WERI-Rb-1 (cell line): Measurements from ENCODE around the gene ABHD17B.

Source experiments
- DNase-seq: peaks from one replicate; pipeline ENCODE4 v3.0.0-alpha.2; 2020
- H3K27ac ChIP-seq: fragments of 250-450 bp; sonication (Bioruptor Pico); 2 replicates; pipeline ENCODE4 v1.5.1; 2020; ENCODE audit warnings: mild to moderate bottlenecking, moderate library complexity
- H3K27me3 ChIP-seq: fragments of 250-450 bp; sonication (Bioruptor Pico); 2 replicates; pipeline ENCODE4 v1.5.1; 2021; ENCODE audit warnings: mild to moderate bottlenecking, low read depth, moderate library complexity; ENCODE audit not compliant: insufficient read depth, severe bottlenecking
- H3K36me3 ChIP-seq: fragments of 250-450 bp; sonication (Bioruptor Pico); 2 replicates; pipeline ENCODE4 v1.5.1; 2020; ENCODE audit warnings: mild to moderate bottlenecking, moderate library complexity
- H3K4me3 ChIP-seq: 2 replicates; pipeline ENCODE4 v1.5.1; 2011; ENCODE audit warnings: low read depth, mild to moderate bottlenecking, control low read depth, low read length
- H3K9me3 ChIP-seq: fragments of 250-450 bp; sonication (Bioruptor Pico); 2 replicates; pipeline ENCODE4 v1.5.1; 2021; ENCODE audit warnings: mild to moderate bottlenecking, moderate library complexity; ENCODE audit not compliant: severe bottlenecking
- CTCF ChIP-seq: IDR thresholded peaks from 2 replicates; pipeline ENCODE4 v1.5.1; 2011; ENCODE audit warnings: low read depth, mild to moderate bottlenecking, control low read depth, inconsistent platforms, low read length

ABHD17B gene

GRCh38 chr9:71824257-71824656, 86.7 kb downstream of the ABHD17B start:
- TF ChIP-seq CTCF, result no peak
- no peak overlapping the region for H3K4me3 ChIP-seq
- no peaks in the 10 kb centered on the region for H3K36me3 ChIP-seq
- DNase-seq, result no peak
- no peaks in the 10 kb centered on the region for H3K9me3 ChIP-seq
- no peaks in the 10 kb centered on the region for H3K27me3 ChIP-seq
- no peak overlapping the region for H3K27ac ChIP-seq

- Histone ChIP-seq H3K27ac (peak overlapping the region; percentile 67), H3K27me3 (no peaks in the 10 kb centered on the region), H3K4me3 (no peak overlapping the region), H3K36me3 (no peaks in the 10 kb centered on the region), H3K9me3 (no peaks in the 10 kb centered on the region)
- peak; percentile 10 for DNase-seq
- TF ChIP-seq CTCF, result no peak
Measured at GRCh38 chr9:71822935-71823334, 88.1 kb downstream of the ABHD17B start.

- H3K4me3 ChIP-seq, result no peak overlapping the region
- H3K27me3 ChIP-seq, result no peaks in the 10 kb centered on the region
- H3K9me3 ChIP-seq, result no peaks in the 10 kb centered on the region
- no peak for TF ChIP-seq CTCF
- no peaks in the 10 kb centered on the region for H3K36me3 ChIP-seq
- peak; percentile 35 for DNase-seq
- peak overlapping the region; percentile 67 for H3K27ac ChIP-seq
Measured at GRCh38 chr9:71822456-71822855, 88.5 kb downstream of the ABHD17B start.

GRCh38 chr9:71821405-71821804, 89.6 kb downstream of the ABHD17B start:
- Histone ChIP-seq H3K9me3 (no peaks in the 10 kb centered on the region), H3K27me3 (no peaks in the 10 kb centered on the region), H3K36me3 (no peaks in the 10 kb centered on the region), H3K4me3 (no peak overlapping the region), H3K27ac (0 out of 2 replicates have a peak overlapping the region, but pooled peaks have one; percentile 19)
- TF ChIP-seq CTCF, result no peak
- DNase-seq, result no peak

GRCh38 chr9:71820403-71820921, 90.5 kb downstream of the ABHD17B start:
- no peak overlapping the region for H3K27ac ChIP-seq
- H3K9me3 ChIP-seq, result no peaks in the 10 kb centered on the region
- no peak for DNase-seq
- no peaks in the 10 kb centered on the region for H3K36me3 ChIP-seq
- no peak for TF ChIP-seq CTCF
- no peak overlapping the region for H3K4me3 ChIP-seq
- no peaks in the 10 kb centered on the region for H3K27me3 ChIP-seq

- H3K4me3 ChIP-seq, result no peak overlapping the region
- no peaks in the 10 kb centered on the region for H3K9me3 ChIP-seq
- peak; percentile 37; the same call in 1 of the 2 replicates for TF ChIP-seq CTCF
- peak; percentile 29 for DNase-seq
- no peaks in the 10 kb centered on the region for H3K27me3 ChIP-seq
- H3K27ac ChIP-seq, result no peak overlapping the region
- H3K36me3 ChIP-seq, result no peaks in the 10 kb centered on the region
Measured at GRCh38 chr9:71819115-71819739, 91.8 kb downstream of the ABHD17B start.
